RCC 7860 (cell line): ENCODE results near the gene GLDC.
"Not testable (repeated sequence)": the region's sequence is repeated elsewhere in the genome, so short reads cannot be mapped to it uniquely, and the experiment has no call there.

Source experiments
- DNase-seq: peaks from one replicate; pipeline ENCODE4 v3.0.0-alpha.2; 2015; ENCODE audit warnings: low spot score
- FAIRE-seq: peaks from 2 replicates; lab custom pipeline; 2012; peaks lifted over from hg19 to GRCh38; lab: Jason Lieb, UNC

GLDC gene

DNA sequence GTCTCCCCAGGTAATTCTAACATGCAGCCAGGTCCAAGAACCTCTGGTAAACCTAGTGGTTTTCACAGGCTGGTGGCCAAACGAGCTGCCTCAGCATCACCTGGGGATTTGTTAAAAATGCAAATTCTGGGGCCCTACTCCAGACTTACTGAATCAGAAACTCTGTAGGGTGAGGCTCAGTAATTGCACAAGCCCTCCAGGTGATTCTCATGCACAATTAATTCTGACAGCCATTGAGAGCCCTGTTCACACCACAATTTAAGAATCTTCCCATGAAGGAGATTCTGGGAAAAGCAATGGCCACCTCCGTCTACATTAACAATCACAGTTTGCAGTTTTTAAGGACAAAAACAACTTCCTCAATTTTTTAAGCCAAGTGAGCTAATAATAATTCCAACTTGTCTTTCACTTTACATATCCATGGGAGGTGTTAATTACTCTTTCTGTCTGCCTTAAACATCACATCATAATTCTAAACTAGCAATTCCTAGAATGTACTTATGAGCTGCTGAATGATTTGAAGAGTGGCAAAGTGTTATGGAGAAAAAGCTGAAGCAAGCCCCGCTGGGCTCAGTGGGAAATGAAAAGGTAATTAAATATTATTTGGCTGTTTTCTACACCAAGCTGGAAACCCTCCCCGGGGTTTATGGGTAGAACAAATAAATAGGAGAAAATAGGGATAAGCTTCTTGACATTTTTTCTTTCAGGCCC, 70.0 kb downstream of the GLDC start:
- DNase-seq (no peak), FAIRE-seq (no peak)

- DNase-seq (peak; percentile 75), FAIRE-seq (peak; percentile 71)
Observed at GRCh38 chr9:6567140-6567591, 78.4 kb downstream of the GLDC start.

- DNase-seq: peak; percentile 94
- FAIRE-seq: peak; percentile 95
Observed at GRCh38 chr9:6566409-6567139, 79.0 kb downstream of the GLDC start.

DNA sequence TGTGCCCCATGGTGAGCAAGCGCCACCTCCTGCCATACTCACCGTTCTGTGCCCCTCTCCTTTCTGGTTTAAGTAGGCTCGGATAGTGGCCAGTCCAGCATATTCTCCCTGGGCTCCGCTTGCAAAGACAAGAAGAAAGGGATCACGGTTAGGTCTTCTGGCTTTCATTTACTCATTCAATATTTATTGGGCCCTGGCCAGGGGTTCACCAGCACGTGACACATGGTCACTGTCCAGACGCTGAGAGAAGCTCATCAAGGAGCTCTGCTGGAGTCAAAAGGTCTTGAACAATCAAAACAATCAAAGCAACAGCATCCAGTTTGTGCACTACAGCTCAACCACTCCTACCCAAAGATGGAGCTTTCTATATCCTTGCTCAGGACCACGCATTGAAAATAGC, 80.2 kb downstream of the GLDC start:
- no peak for DNase-seq
- no peak for FAIRE-seq

DNA sequence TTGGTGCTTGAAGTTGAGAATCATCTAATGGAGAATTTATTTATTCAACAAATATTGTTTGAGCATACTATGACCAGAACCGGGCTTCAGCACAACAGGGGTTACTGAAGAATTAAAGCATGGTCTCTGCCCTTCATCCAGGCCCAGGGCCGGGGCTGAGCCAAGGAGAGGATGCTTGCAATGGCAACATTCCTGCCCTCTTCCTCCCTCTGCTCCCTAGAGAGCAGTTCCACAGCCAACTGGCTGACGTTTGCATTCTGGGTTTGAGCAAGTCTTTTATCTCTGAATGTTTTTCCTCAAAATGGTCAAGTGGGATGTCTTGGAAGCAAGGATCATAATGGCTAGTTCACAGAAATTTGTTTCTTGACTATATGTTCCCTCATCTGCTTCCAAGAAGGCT, 80.7 kb downstream of the GLDC start:
- DNase-seq (no peak), FAIRE-seq (no peak)

DNA sequence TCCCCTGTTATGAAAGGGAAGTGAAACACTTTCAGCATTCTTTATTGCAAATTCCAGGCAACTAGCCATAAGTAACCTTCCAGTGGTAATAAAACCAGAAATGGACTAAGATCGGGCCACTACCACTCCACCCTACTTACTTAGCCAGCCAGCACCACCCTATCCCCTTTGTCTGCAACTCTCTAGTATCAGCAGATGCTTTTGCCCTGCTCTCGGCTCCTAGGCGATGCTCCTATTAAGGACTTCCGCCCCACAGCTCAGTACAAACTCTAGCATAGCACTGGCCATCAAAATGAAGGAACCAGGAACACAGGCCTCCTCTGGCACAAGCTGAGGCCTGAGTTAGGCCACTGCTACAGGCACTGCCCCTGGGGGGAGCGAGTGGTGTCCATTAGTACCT, 81.2 kb downstream of the GLDC start:
- FAIRE-seq: no peak
- no peak for DNase-seq

- FAIRE-seq: no peak
- no peak for DNase-seq
Observed at GRCh38 chr9:6562871-6563430, 82.6 kb downstream of the GLDC start.

DNA sequence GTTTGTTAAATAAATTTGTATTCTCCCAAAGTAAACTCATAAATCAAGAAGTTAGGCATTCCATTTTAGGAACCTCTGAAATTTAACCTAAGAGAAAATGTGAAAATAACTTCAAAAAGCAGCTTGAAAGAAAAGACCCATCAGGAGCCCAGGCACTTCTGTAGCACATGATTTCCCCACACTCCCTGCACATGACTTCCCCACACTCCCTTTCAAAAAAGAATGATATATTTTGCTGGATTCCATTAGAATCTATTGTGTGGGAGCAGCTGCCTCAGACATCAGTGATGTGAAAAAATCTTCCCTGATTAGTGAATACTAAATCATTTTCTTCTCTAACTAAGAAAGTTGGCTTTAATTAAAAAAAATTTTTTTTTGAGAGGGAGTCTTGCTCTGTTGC, 83.3 kb downstream of the GLDC start:
- DNase-seq (no peak), FAIRE-seq (no peak)

- DNase-seq (no peak), FAIRE-seq (no peak)
Observed at GRCh38 chr9:6557883-6558616, 87.5 kb downstream of the GLDC start.

- FAIRE-seq: no peak
Observed at GRCh38 chr9:6553866-6554265, 91.7 kb downstream of the GLDC start.

GRCh38 chr9:6552498-6553121, 92.9 kb downstream of the GLDC start:
- FAIRE-seq (no peak), DNase-seq (no peak)

More at GRCh38 chr9:6553866-6554265, 91.7 kb downstream of the GLDC start:
- DNase-seq: no peak

- DNase-seq (no peak), FAIRE-seq (no peak)
Observed at GRCh38 chr9:6552033-6552432, 93.5 kb downstream of the GLDC start.

GRCh38 chr9:6551136-6551535, 94.4 kb downstream of the GLDC start:
- DNase-seq (no peak), FAIRE-seq (no peak)

- FAIRE-seq (no peak), DNase-seq (no peak)
Observed at GRCh38 chr9:6549106-6549800, 96.3 kb downstream of the GLDC start.

- DNase-seq (no peak), FAIRE-seq (no peak)
Observed at GRCh38 chr9:6545017-6545691, 100.4 kb downstream of the GLDC start.

DNA sequence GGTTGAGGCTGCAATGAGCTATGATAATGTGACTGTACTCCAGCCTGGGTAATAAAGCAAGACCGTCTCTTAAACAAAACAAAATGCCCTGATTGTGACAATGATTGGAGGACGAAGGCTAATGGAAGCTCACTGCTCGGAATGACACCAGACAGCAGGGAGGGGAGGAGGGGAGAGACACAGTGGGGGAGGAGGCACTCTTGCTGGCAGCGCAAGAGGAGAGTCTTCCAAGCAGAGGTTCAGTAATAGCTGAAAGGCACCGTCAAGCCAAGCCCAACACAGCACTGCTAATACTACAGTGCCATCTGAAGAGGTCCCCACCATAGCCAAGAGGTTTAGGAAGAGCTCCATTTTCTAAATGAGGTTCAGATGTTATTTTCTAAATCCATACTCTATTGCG, 102.3 kb downstream of the GLDC start:
- no peak for FAIRE-seq
- DNase-seq: no peak

GRCh38 chr9:6542617-6543016, 102.9 kb downstream of the GLDC start:
- DNase-seq, FAIRE-seq: not testable (repeated sequence)

GRCh38 chr9:6538666-6539071, 106.9 kb downstream of the GLDC start:
- DNase-seq (no peak), FAIRE-seq (no peak)

GRCh38 chr9:6535594-6535993, 109.9 kb downstream of the GLDC start:
- no peak for FAIRE-seq
- no peak for DNase-seq
